Suprapubic skin (tissue), 4 donors: ENCODE measurements around the gene HBA2. TPM values are rescaled to one million over a fixed set of nuclear protein-coding genes. Genes with fewer than 3 reads are reported as not detected.
"Not testable (repeated sequence)": the region's sequence is repeated elsewhere in the genome, so short reads cannot be mapped to it uniquely, and the experiment has no call there.

Experiments
- DNase-seq, 2 donors: peaks; one replicate each; pipeline ENCODE4 v3.0.0-alpha.2; 2019; ENCODE audit warnings: low spot score in 2 of 2
- H3K27ac ChIP-seq: fragments of 200-600 bp; sonication (generic); one replicate; pipeline ENCODE4 v1.5.1; 2019
- H3K27me3 ChIP-seq: fragments of 200-600 bp; sonication (generic); one replicate; pipeline ENCODE4 v1.5.1; 2019
- H3K36me3 ChIP-seq: fragments of 200-600 bp; sonication (generic); one replicate; pipeline ENCODE4 v1.5.1; 2019
- H3K4me1 ChIP-seq: fragments of 200-600 bp; sonication (generic); one replicate; pipeline ENCODE4 v1.5.1; 2019
- H3K4me3 ChIP-seq: fragments of 200-600 bp; sonication (generic); one replicate; pipeline ENCODE4 v1.5.1; 2019; ENCODE audit warnings: mild to moderate bottlenecking
- H3K9me3 ChIP-seq: fragments of 200-600 bp; sonication (generic); one replicate; pipeline ENCODE4 v1.5.1; 2019
- EP300 ChIP-seq: sonication (generic); formaldehyde crosslinking; IDR thresholded peaks from one replicate; pipeline ENCODE4 v1.6.1; 2017; ENCODE audit warnings: antibody characterized with exemption
- POLR2A ChIP-seq, 2 donors: fragments of 450-650 bp; IDR thresholded peaks; one replicate each; pipeline ENCODE4 v1.6.1; 2017; ENCODE audit warnings: antibody characterized with exemption in 2 of 2, mild to moderate bottlenecking in 2 of 2, moderate library complexity in 2 of 2
- POLR2AphosphoS5 ChIP-seq, 3 donors: sonication (generic); formaldehyde crosslinking; IDR thresholded peaks; one replicate each; pipeline ENCODE4 v1.6.1; 2017; ENCODE audit warnings: antibody characterized with exemption in 3 of 3
- WGBS: methylation state at CpG from one replicate; pipeline ENCODE4 v1.1.5; 2018; 5-methylcytosine and 5-hydroxymethylcytosine counted together
- total RNA-seq, 4 donors: library from RNA; depleted of rRNA; stranded (reverse); fragments of >200 nt; gene quantifications; one replicate each; pipeline ENCODE4 v1.1.0, GENCODE V29; 2016
- TF ChIP-seq, protein P1 (sequence below), 2 donors: fragments of 200-600 bp in 1 of 2; fragments of 450-650 bp in 1 of 2; sonication (generic) in 1 of 2; IDR thresholded peaks; one replicate each; pipeline ENCODE4 v1.5.1; 2016 to 2019; ENCODE audit warnings: antibody characterized with exemption in 2 of 2, mild to moderate bottlenecking in 1 of 2, moderate library complexity in 1 of 2

Gene HBA2
- total RNA-seq, 4 donors from 2014 or later, result 13.0 to 282 (median 96.5) TPM

DNA sequence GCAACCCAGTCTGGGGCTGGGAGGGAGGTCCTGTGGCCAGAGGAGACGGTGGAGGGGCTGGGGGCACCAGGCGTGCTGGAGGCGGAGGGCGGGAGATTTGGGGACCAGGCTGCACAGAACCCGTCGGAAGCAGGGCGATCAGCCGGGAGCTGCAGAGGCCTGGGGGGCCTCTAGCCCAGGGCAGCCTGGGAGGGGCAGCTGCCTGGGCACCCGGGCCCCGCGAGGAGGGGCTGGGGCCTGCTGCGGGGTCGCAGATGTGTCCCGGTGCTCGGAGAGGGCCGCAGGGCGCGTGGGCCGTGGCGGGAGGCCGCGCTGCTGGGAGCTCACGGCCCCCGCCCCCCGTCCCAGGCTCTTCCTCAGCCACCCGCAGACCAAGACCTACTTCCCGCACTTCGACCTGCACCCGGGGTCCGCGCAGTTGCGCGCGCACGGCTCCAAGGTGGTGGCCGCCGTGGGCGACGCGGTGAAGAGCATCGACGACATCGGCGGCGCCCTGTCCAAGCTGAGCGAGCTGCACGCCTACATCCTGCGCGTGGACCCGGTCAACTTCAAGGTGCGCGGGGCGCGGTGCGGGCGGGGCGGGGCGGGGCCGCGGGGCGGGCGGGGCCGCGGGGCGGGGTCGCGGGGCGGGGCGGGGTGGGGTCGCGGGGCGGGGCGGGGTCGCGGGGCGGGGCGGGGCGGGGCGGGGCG is 8.4 kb upstream of the HBA2 start:
- peaks cover 18% of the 10 kb centered on the region for H3K4me1 ChIP-seq
- no CpG with 5 or more reads among the region's 80 CpGs for WGBS
- not testable (repeated sequence) for H3K36me3 ChIP-seq, H3K27ac ChIP-seq, H3K9me3 ChIP-seq, DNase-seq, H3K4me3 ChIP-seq
- peaks cover 62% of the 10 kb centered on the region for H3K27me3 ChIP-seq

DNA sequence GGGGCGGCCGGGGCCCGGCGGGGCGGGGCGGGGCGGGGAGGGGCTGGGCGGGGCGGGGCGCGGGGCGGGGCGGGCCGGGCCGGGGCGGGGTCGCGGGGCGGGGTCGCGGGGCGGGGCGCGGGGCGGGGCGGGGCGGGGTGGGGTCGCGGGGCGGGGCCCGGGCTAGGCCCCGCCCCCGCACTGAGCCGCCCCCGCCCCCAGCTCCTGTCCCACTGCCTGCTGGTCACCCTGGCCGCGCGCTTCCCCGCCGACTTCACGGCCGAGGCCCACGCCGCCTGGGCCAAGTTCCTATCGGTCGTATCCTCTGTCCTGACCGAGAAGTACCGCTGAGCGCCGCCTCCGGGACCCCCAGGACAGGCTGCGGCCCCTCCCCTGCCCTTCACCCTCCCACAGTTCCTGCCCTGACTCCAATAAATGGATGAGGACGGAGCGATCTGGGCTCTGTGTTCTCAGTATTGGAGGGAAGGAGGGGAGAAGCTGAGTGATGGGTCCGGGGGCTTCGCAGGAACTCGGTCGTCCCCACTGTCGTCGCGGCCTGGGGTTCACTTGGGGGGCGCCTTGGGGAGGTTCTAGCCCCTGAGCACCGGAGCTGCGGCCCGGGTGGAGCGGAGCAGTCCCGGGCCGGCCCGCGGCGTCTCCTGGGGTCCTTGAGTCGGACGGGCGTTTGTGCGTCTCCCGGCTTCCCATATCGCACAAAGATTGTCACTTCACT is 7.7 kb upstream of the HBA2 start:
- no peaks in the 10 kb centered on the region for H3K9me3 ChIP-seq
- TF ChIP-seq EP300, result no peak
- TF ChIP-seq, protein P1, sequence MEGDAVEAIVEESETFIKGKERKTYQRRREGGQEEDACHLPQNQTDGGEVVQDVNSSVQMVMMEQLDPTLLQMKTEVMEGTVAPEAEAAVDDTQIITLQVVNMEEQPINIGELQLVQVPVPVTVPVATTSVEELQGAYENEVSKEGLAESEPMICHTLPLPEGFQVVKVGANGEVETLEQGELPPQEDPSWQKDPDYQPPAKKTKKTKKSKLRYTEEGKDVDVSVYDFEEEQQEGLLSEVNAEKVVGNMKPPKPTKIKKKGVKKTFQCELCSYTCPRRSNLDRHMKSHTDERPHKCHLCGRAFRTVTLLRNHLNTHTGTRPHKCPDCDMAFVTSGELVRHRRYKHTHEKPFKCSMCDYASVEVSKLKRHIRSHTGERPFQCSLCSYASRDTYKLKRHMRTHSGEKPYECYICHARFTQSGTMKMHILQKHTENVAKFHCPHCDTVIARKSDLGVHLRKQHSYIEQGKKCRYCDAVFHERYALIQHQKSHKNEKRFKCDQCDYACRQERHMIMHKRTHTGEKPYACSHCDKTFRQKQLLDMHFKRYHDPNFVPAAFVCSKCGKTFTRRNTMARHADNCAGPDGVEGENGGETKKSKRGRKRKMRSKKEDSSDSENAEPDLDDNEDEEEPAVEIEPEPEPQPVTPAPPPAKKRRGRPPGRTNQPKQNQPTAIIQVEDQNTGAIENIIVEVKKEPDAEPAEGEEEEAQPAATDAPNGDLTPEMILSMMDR (IDR thresholded peaks at IDR 0.05), result no peak
- no peak for TF ChIP-seq POLR2A (IDR thresholded peaks at IDR 0.05)
- TF ChIP-seq POLR2AphosphoS5 (IDR thresholded peaks at IDR 0.05), result no peak
- peak overlapping the region; percentile 26 for H3K4me3 ChIP-seq
- H3K27ac ChIP-seq, result no peak overlapping the region
- peaks cover 64% of the 10 kb centered on the region for H3K27me3 ChIP-seq
- WGBS, result no CpG with 5 or more reads among the region's 77 CpGs
- no peaks in the 10 kb centered on the region for H3K36me3 ChIP-seq
- peaks cover 18% of the 10 kb centered on the region for H3K4me1 ChIP-seq
- DNase-seq, result no peak

DNA sequence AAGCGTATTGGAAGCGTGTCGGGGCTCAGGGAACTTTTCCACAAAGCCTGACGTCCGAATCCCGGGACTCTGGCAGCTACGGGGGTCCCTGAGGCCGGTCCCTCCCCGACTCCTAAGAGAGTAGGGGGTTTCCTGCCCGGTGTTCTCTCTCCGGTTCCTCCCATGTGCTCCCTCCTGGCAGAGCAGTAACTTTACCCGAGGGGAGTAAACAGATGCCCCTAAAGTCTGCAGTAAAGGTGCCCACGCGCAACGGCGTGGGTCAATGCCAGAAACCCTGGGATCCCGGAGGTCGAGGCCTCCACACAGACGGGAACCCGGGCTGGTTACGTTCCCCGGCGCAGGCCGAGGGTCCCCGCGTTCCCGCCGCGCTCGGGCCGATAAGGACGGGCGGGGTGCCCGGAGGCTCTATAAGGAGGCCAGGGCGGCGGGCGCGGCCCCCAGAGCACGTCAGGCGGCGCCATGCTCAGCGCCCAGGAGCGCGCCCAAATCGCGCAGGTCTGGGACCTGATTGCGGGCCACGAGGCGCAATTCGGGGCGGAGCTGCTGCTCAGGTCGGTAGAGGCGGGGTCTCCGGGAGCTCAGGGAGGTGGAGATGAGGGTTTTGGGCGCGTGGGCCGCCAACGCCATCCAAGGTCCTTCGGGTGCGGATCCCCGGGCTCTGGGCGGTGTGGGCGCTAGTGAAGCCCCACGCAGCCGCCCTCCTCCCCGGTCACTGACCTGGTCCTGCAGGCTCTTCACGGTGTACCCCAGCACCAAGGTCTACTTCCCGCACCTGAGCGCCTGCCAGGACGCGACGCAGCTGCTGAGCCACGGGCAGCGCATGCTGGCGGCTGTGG is 6.9 kb upstream of the HBA2 start, which contains the start of gene HBM:
Gene HBM, plus strand, starts transcription at position 440 of the 836 bp plus-strand sequence. Its CDS starts 20 bp downstream, at position 460.
- H3K36me3 ChIP-seq, result no peaks in the 10 kb centered on the region
- no peak for DNase-seq
- no peak for TF ChIP-seq EP300
- TF ChIP-seq POLR2AphosphoS5 (IDR thresholded peaks at IDR 0.05), result no peak
- no peak for TF ChIP-seq POLR2A (IDR thresholded peaks at IDR 0.05)
- TF ChIP-seq, protein P1 (IDR thresholded peaks at IDR 0.05), result no peak
- H3K4me1 ChIP-seq, result peaks cover 18% of the 10 kb centered on the region
- no peaks in the 10 kb centered on the region for H3K9me3 ChIP-seq
- H3K4me3 ChIP-seq, result peak within 1 kb of the TSS; percentile 26
- 0% methylated on average over 22 of the region's 75 CpGs for WGBS
- H3K27ac ChIP-seq, result no peak within 1 kb of the TSS
- peaks cover 68% of the 10 kb centered on the region for H3K27me3 ChIP-seq

DNA sequence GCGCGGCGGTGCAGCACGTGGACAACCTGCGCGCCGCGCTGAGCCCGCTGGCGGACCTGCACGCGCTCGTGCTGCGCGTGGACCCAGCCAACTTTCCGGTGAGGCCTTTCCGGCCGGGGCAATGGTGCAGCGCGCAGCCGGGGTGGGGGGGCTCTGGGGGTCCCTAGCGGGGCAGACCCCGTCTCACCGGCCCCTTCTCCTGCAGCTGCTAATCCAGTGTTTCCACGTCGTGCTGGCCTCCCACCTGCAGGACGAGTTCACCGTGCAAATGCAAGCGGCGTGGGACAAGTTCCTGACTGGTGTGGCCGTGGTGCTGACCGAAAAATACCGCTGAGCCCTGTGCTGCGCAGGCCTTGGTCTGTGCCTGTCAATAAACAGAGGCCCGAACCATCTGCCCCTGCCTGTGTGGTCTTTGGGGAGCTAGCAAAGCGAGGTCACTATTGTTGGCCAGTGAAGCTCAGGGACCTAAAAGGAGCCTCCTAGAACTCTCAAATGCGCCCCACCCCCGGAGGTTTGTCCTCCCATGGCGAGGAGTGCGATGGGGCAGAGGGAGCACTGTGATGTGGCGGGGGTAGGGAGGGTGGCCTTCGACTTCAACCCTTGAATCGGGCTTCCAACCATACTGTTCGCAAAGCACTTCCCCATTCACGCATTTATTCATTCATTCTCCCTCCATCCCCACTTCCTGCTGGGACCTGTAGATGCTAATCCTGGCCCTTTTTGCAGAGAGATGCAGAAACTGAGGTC is 6.1 kb upstream of the HBA2 start:
- Histone ChIP-seq H3K4me3 (peak overlapping the region; percentile 25), H3K27me3 (peaks cover 72% of the 10 kb centered on the region)

More for the DNA sequence above, 6.1 kb upstream of the HBA2 start:
- no peaks in the 10 kb centered on the region for H3K9me3 ChIP-seq
- H3K4me1 ChIP-seq, result peaks cover 18% of the 10 kb centered on the region
- TF ChIP-seq POLR2AphosphoS5 (IDR thresholded peaks at IDR 0.05) (no peak), POLR2A (IDR thresholded peaks at IDR 0.05) (no peak), EP300 (no peak)
- TF ChIP-seq, protein P1 (IDR thresholded peaks at IDR 0.05), result no peak
- DNase-seq, result no peak
- no peaks in the 10 kb centered on the region for H3K36me3 ChIP-seq
- H3K27ac ChIP-seq, result no peak overlapping the region
- 8% methylated on average over 18 of the region's 45 CpGs for WGBS
